GM21529 (cell line): ENCODE data around the gene CELSR1.

Source experiments
- ATAC-seq: cut with Tn5 transposase; IDR thresholded peaks from one replicate; pipeline ENCODE4 v1.9.1; 2021; ENCODE audit not compliant: unreplicated experiment

CELSR1 gene

DNA sequence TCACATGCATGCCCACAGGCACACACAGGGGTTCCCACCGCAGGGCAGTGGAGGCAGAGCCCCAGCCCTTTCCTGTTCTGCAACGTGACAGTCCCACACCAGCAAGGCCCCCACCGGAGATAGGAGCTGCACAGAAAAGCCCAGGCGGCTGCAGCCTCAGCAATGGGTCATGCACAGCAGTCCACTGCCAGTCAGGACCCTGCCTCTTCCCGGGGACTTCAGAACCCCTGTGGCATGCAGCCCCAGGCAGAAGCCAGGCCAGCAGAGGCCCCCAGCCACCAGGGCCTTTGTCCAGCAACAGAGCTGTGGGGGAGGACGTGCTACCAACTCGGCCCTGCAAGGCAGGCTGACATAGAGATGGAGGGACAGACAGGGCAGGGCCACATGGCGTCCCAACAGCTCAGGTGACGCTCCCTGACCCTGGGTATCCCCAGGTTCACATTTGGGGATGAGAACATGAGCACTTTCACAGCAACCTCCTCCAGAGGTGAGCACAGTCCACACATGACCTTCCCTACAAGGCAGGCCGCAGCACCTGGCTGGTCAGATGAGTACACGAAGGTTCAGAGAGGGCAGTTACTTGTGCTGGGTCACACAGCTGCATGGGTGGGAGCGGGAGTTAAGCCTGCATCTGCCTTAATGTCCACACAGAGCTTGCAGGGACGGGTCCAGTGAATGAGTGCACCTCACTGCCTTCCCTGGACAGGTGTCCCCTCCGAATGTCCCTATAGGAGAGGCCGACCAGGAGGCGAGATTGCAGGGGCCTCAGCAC lies 87.3 kb downstream of the CELSR1 start:
- ATAC-seq = no peak

DNA sequence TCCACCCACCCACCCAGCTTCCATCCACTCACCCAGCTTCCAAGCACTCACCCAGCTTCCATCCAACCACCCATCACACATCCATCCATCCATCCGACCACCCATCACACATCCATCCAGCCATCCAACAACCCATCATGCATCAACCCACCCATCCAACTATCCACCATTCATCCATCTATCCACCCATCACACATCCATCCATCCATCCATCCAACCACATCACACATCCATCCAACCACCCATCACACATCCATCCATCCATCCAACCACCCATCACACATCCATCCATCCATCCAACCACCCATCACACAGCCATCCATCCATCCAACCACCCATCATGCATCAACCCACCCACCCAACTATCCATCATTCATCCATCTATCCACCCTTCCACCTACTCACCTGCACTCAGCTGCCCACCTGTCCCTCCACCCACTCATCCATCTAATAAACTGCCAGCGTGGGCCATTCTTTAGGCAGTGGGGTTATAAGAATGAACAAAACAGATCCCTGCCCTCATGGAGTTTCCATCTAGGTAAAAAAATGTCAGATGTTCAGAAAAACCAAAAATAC lies 88.2 kb downstream of the CELSR1 start:
- no peak for ATAC-seq

DNA sequence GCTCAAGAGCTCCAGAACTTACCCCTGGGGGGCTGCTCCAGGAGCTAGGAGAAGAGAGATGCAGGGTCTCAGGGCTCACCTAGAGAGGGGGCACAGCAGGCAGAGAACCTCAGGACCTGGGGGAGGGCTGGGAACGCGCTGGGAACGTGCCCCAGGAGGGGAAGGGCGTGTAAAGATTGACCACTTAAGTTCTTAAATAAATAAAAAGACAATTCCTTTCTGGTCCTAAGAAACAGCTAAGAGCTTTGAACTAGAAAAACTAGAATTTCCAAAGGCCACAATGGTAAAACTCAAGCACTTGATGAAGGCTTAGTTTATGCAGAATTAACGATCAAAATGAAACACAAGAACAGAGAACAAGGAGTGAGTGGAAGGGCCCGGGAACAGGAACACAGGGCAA lies 89.1 kb downstream of the CELSR1 start:
- ATAC-seq = no peak

DNA sequence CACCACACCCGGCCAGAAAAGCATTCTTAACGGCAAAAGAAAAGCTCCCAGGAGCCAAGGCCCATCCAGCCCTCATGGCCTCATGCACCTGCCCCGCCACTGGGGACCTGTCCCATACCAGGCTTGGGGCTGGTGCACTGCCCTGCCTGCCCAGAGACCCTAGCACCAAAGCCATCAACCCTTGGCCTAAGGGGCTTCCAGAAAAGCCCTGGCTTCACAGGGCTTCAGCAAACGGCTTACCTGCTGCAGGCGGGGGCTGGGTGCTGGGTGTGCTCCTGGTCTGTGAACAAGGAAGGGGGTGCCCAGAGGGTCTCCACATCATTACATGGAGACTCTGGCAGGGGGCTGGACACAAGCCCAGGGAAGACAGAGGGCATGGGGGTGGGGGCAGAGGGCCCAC lies 89.5 kb downstream of the CELSR1 start:
- ATAC-seq = no peak

DNA sequence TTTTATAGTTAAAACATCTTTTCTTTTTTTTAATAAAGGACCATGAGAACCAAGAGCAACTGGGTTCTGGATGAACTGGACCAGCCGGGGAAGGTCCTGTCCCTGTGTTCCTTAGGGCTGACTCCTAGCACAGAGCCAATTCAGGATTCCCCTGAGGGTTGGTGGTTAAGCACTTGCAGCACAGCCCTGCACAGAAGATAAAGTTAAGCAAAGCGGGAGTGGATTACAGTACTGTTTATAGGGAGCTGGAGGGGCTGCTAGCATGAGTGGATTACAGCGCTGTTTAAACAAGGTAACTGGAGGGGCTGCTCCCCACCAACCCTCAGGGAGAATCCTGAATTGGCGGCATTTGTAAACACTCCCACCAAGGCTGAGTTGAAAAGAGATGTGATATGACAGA lies 90.6 kb downstream of the CELSR1 start:
- no peak for ATAC-seq

DNA sequence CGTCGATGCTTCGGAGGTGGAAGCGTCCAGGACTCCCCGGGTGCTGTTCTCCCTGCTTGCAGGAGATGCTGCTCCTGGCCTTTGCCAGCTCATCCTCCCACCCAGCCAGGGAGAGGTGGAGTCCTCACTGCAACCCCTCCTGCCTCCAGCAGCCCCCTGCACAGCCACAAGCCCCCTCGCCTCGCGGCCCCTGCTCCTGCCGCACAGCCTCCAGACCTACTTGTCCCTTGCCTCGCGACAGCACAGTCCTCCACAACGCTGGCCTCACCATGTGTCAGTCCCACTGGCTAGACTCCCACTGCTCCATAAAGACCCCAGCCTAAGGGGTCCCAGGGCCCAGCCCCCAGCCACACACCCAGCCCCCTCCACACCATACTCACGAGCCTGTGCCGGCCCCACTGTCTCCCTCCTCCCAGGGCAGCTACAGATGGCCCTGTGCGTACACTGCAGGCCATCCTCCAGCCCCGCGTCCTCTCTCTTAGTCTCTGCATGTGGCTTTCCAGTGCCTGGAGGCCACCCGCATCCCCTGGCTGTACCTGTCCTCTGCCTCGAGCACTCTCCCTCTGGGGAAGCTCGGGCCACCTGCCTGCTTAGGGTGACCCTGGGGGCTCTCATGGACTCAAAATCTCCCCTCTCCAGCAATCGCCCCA lies 91.5 kb downstream of the CELSR1 start:
- ATAC-seq = no peak

DNA sequence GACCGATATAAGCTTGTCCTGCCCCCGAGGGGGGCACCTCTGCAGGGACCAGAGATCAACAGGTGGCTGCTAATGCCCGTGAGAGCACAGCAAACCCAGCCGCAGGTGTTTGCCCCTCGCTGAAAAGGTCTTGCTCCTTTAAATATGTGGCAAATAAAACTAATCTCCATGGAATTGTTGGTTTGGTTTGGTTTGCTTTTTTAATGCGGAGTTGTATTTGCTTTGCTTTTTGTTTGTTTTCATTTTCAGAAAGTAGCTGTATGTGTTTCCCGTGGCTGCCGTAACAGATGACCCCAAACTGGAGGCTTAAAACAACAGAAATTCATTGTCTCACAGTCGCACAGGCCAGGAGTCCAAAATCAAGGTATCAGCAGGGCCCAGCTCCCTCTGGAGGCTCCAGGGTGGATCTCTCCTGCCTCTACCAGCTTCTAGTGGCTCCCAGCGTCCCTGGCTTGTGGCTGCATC lies 93.0 kb downstream of the CELSR1 start:
- ATAC-seq = no peak

DNA sequence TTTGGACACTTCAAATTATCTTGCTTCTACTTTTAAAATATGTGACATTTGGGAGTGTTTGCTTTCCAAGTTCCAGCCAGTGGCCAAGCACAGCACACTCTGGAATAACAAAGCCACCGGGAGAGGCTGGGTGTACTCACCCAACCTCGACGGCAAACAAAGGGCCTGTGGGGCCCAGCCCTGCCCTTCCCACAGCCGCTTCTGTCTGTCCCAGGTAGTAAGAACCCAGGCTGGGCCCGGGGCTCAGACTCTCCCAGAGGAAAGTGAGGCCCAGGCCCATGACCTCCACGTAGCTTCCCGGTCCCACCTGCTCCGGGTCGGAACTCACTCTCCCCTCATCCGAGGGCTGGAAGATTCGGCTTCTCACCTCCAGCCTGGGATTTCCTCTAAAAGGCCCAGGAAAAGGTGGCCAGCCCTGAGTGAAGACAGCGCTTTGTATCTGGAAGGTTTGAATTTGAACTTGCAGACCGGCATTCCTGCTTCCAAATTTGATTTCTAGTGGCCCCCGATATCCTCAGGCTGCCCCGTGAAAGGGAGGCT lies 93.5 kb downstream of the CELSR1 start:
- ATAC-seq = no peak

DNA sequence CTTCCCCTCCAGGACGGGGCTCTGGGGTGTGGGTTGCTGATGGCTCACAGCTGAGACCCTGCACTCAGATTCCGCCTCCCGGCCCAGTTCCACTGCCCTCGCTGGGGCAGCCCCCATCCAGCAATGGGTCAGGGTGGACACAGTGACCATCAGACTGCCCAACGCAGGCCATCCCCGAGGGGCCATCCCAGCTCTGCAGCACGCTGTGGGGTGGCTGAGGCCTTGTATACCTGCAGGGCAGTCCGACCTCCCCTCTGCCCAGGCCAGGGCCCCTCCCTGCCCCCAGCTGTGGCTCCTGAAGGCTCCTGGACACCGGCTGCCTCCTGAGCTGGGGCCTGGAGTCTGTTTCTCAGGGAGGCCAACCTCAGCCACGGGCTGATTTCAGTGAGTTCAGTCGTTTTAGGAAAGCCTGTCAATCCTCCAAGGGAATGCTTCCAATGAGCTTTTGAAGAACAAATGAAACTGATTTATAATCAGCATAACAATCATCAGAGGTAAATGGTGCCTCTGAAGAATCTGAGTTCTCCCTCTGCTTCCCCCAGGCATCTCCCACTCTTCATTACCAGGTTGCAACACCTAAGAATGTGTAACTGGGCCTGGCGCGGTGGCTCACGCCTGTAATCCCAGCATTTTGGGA lies 95.1 kb downstream of the CELSR1 start:
- no peak for ATAC-seq

DNA sequence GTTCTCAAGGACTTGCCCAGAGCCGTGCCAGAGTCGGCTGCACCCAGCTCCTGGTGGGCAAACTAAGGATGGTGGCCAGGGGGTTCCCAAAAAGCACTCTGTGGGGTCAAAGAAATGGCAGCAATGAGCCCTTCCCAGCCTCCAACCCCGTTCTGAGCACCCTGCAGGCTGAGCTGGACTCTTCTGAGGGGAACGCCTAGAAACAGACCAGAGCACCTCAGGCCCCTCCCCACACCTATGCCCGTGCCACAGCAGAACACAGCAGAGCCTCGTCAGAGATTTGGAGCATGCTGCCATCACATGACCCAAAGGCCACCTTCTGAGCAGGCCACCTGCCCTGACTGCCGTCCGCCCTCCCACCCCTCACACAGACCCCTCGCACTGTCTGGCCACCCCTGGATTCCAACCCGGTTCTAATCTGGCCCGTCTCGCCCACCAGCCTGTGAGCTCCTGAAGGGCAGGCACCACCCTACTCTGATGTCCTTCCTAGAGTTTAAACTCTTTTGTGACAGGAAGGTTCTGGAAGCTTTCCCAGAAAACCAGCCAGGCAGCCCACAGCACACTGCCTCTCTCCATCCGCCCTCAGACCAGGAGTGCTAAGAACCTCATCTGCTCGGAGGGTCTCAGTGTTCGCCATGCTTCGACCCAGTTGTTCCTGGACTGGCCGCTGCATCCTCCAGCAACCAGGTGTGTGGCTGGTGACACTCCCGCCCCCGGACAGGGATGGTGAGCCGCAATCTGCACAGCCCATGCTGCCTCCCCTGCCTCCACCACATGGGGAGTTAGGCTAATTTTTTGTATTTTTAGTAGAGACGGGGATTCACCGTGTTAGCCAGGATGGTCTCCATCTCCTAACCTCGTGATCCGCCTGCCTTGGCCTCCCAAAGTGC lies 97.6 kb downstream of the CELSR1 start:
- no peak for ATAC-seq

DNA sequence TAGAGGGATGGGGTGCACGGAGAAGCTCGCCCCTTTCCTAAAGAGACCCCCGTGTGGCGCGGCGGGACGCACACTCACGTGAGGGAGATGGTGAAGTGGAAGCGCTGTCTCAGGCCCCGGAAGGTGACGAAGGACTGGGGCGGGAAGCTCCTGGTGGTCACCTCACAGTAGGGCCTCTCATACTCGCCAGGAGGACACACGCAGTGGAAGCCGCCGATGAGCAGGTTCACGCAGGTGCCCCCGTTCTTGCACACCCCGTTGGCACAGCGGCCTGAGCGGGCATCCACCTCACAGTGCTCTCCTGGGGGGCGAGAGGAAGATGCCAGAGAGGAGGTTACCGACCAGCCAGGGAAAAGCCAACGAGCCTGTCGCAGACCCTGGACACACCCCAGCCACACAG lies 98.3 kb downstream of the CELSR1 start:
- no peak for ATAC-seq

DNA sequence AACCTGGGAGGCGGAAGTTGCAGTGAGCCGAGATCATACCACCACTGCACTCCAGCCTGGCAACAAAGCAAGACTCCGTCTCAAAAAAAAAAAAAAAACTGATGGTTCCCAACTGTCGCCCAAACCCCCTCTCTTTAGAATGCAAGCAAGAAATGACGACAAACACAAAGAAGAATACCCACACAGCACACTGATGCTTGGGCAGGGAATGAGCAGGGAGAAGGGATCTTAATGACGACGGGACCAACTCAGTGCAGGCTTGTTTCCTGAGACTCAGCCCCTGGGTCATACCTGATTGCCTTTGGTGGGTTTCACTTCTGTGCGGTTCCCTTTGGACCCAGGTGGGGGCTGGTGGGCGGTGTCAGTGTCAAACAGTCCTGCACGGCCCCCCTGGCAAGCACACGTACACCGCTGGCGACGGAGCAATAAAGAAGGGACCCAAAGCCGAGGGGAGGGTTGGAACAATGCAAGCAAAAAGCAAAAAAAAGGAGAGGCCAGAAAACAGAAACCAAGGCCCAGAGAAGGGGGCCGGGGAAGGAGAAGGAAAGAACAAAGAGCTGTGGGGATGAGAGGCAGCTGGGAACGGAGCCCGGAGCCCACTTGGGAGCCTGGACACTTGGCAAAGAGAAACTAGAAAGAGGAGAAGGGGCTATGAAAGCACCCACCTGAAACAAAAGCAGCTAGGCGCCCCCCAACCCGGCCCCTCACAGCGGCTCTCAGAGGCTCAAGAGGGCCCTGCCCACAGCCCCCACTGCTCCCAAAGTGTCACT lies 99.6 kb downstream of the CELSR1 start:
- ATAC-seq = no peak

DNA sequence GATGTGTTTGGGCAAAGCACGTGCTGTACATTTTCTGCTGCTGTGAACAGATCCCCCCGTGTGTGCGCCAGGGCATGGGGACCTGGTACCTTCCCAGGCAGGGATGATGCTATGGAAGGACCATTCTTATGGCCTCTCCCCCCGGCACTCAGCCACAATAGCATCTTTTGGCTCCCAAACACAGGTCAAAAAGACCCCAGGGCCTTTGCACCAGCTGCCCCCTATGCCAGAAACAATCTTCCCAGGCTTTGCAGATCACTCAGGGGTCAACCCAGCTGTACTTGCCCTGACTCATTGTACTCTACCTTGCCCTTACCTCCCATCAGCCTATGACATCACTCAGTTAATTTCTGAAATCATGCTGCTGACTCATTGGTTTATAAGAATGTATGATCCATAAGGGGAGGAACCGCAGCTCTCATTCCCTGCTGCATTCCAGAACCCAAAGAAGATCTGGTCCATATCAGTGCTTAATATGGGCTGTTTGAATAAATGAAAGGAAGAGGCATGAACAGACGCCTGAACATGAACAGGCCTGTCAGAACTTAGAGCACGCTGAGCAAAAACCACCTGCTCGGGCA lies 100.7 kb downstream of the CELSR1 start:
- no peak for ATAC-seq

DNA sequence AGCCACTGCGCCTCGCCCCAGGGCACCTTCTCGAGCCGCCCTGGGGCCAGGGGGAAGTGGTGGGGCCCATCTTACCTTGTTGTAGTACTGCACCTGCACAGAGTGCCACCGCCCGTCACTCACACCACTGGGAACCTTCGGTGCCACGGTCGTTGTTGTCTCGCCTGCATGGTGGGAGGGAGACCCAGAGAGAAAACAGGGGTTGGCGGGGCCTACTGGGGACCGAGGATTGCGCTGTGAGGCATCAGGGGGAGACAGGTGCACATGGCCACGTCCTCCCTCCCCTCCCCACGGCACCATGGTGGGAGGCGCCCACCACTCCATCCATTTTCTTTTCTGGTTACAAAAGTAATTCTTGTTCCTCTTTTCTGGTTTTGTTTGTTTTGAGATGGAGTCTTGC lies 104.1 kb downstream of the CELSR1 start:
- ATAC-seq = no peak

DNA sequence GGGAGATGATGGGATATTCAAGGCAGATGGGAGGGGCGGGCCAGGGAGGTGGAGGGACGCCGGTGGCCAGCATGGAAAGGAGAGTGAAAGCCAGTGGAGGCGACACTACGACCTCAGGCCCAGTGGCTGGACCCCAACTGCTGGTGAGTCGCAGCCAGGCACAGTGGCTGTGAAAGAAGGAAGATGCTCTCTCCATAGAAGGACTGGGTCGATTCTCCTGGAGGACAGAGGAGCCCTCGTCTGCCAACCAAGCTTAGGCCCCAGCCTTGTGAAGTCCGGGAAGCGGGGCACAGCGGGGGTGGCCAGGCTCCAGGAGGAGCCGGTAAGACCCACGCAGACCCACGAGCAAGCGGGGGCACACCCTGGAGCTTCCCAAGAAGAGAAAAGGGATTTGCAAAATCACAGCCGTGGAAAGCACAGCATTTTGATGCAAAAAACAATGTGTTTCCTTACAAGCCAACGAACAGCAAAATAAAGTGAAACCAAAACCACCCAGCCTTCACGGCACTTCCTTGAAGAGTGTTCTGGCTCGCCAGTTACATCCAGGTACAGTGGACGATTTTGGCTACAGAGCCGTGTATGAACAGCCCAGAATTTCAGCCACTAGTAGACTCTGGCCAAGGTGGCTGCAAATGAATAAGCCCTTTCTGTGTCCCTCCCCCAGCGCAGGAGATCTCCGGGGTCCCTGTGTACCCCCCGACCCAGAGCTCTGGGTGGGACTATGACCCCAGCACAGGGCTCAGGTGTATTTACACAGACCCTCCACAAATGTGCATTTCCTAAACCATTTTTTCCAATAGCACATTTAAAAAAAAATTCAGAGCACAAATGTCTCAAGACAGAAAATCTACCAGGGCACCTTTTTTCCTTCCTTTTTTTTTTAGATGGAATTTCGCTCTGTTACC lies 105.0 kb downstream of the CELSR1 start:
- ATAC-seq = no peak

DNA sequence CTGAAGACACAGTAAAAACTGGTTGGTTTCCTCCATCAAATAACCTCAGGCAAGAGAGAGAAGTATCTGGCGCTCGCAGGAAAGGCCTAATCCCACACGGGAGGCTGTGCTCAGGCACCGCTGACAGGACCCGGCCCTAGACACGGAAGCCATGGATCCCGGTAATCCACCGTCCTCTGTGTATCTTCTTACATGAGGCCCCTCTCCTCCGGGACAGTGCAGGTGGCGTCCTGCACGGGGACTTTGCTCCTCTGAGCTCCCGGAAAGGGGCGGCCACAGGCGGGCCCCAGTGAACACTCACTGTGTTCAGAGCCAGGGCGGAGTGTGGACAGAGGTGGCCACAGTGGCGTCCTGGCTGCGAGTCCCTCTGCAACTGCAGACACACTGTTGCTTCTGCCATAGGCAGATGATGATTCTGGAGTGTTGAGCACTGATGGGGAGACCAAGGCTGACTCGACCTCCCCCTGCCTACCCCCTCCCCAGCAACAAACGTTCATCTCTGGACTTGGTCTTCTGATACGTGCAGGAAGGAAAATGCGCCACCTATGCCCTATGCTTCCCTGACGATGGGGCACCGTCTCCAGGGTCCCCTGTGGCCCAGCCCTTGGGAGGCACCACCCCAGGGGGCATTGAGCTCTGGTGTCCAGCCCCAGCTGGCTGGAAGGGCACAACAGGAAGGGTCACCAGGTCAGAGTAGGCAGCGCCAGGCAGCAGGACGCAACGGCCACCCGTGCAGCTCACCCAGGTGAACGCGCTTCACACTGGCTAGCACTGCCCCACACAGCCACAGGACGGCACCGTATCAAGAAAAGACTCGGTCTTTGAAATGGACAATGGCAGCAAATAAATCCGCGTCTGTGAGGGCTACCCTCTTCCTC lies 106.2 kb downstream of the CELSR1 start:
- ATAC-seq = no peak

DNA sequence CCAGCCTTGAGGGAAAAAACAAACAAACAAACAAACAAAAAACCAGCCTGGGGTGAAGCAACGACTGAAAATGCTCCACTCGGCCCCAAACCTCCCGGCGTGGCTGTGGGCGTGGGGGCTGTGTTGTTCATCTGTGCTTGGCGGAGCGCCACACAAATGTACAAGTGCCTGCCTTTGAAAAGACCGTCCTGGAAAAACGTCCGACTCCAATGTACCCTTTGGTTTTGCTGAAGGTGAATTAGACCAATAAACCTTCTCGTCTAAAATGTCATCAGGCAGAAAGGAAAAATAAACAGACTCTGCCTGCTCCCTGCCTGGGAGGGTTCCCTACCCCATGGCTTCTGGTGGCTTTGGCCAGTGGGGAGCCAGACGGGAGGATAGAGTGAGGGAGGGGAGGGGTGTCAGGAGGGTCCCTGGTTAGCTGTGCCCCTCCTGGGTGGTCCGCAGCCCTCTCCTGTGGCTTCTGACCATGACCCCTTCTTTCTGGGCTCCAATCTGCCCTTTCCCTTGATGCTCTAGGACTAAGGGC lies 108.0 kb downstream of the CELSR1 start:
- no peak for ATAC-seq
